ENCODE measurements around the gene MTCP1. TPM values are rescaled to one million over a fixed set of nuclear protein-coding genes. Genes with fewer than 3 reads are reported as not detected.

Gene MTCP1
- total and polyA plus RNA-seq, 9 of the 15 experiments (the other 6 are each of a cell fraction or from before 2014, with no cell fraction given), result 12.7 to 28.0 (median 22.9) TPM

DNA sequence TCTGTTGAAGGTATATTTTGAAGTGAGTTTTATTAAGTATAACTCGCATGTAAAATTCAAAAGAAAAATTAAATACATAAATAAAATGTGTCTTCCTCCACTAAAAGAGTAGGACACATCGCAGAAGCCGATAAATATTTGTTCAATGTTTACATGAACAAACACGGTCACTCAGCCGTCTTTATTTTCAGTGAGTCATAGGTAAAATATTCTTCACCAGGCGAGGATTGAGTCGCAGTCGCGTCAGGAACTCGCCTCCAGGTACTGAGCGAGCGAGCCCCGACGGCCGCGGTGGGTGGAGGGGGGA, 44.6 kb downstream of the MTCP1 start (continued):
- TF ChIP-seq, protein P1, sequence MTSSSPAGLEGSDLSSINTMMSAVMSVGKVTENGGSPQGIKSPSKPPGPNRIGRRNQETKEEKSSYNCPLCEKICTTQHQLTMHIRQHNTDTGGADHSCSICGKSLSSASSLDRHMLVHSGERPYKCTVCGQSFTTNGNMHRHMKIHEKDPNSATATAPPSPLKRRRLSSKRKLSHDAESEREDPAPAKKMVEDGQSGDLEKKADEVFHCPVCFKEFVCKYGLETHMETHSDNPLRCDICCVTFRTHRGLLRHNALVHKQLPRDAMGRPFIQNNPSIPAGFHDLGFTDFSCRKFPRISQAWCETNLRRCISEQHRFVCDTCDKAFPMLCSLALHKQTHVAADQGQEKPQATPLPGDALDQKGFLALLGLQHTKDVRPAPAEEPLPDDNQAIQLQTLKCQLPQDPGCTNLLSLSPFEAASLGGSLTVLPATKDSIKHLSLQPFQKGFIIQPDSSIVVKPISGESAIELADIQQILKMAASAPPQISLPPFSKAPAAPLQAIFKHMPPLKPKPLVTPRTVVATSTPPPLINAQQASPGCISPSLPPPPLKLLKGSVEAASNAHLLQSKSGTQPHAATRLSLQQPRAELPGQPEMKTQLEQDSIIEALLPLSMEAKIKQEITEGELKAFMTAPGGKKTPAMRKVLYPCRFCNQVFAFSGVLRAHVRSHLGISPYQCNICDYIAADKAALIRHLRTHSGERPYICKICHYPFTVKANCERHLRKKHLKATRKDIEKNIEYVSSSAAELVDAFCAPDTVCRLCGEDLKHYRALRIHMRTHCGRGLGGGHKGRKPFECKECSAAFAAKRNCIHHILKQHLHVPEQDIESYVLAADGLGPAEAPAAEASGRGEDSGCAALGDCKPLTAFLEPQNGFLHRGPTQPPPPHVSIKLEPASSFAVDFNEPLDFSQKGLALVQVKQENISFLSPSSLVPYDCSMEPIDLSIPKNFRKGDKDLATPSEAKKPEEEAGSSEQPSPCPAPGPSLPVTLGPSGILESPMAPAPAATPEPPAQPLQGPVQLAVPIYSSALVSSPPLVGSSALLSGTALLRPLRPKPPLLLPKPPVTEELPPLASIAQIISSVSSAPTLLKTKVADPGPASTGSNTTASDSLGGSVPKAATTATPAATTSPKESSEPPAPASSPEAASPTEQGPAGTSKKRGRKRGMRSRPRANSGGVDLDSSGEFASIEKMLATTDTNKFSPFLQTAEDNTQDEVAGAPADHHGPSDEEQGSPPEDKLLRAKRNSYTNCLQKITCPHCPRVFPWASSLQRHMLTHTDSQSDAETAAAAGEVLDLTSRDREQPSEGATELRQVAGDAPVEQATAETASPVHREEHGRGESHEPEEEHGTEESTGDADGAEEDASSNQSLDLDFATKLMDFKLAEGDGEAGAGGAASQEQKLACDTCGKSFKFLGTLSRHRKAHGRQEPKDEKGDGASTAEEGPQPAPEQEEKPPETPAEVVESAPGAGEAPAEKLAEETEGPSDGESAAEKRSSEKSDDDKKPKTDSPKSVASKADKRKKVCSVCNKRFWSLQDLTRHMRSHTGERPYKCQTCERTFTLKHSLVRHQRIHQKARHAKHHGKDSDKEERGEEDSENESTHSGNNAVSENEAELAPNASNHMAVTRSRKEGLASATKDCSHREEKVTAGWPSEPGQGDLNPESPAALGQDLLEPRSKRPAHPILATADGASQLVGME (CRISPR knock-in tag; IDR thresholded peaks at IDR 0.05), result no peak
- TF ChIP-seq ARID3B (CRISPR knock-in tag; IDR thresholded peaks at IDR 0.05; ENCODE audit: borderline replicate concordance), result no peak
- TF ChIP-seq, protein P2, sequence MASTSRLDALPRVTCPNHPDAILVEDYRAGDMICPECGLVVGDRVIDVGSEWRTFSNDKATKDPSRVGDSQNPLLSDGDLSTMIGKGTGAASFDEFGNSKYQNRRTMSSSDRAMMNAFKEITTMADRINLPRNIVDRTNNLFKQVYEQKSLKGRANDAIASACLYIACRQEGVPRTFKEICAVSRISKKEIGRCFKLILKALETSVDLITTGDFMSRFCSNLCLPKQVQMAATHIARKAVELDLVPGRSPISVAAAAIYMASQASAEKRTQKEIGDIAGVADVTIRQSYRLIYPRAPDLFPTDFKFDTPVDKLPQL (IDR thresholded peaks at IDR 0.05; ENCODE audit: extremely low read depth, insufficient read length), result no peak
- no peak for TF ChIP-seq MAFK (IDR thresholded peaks at IDR 0.05; ENCODE audit: low read length)
- no peak for TF ChIP-seq ZNF253 (CRISPR knock-in tag; conservative IDR thresholded peaks at IDR 0.05)
- peak; percentile 79 for TF ChIP-seq ATF3 (IDR thresholded peaks at IDR 0.05)
- no peak for TF ChIP-seq ATF3 (CRISPR knock-in tag; conservative IDR thresholded peaks at IDR 0.05)
- no peak for TF ChIP-seq POLR2H (tag; IDR thresholded peaks at IDR 0.05; ENCODE audit: low read depth)
- no peak for TF ChIP-seq CBX8 (IDR thresholded peaks at IDR 0.05; ENCODE audit: borderline replicate concordance, extremely low read depth, low read depth, low read length, poor library complexity, severe bottlenecking)
- peak; percentile 75 for TF ChIP-seq JUND (IDR thresholded peaks at IDR 0.05; ENCODE audit: borderline replicate concordance, low read depth, low read length)
- peak; percentile 53; the same call in 1 of the 3 replicates for TF ChIP-seq JUND (tag; IDR thresholded peaks at IDR 0.05; ENCODE audit: borderline replicate concordance, low read depth, low read length)
- no peak for TF ChIP-seq HNRNPK (IDR thresholded peaks at IDR 0.05; ENCODE audit: low read depth, low read length, poor library complexity, severe bottlenecking)
- TF ChIP-seq KLF13 (tag; IDR thresholded peaks at IDR 0.05; ENCODE audit: borderline replicate concordance, low read depth), result no peak
- no peak for TF ChIP-seq FOXJ3 (CRISPR knock-in tag; IDR thresholded peaks at IDR 0.05)
- no peak for TF ChIP-seq ZNF134 (CRISPR knock-in tag; conservative IDR thresholded peaks at IDR 0.05)
- TF ChIP-seq ZNF316 (IDR thresholded peaks at IDR 0.05), result no peak
- 0 out of 2 replicates have a peak, but pooled peaks have one; percentile 19 for TF ChIP-seq ZEB2 (IDR thresholded peaks at IDR 0.05)
- no peak for TF ChIP-seq POLR2G (IDR thresholded peaks at IDR 0.05; ENCODE audit: low read depth, low read length)
- no peak for TF ChIP-seq ETS2 (tag; IDR thresholded peaks at IDR 0.05; ENCODE audit: borderline replicate concordance, poor library complexity, severe bottlenecking)
- TF ChIP-seq NFIC (IDR thresholded peaks at IDR 0.05), result peak; percentile 13; the same call in 1 of the 2 replicates
- no peak for TF ChIP-seq POLR3A (IDR thresholded peaks at IDR 0.05; ENCODE audit: borderline replicate concordance, extremely low read depth, insufficient read depth, insufficient read length)
